NCI-H226 (cell line): ENCODE results near the gene BCAN.

Experiments
- DNase-seq: peaks from one replicate; pipeline ENCODE4 v3.0.0-alpha.2; 2015

BCAN gene

GRCh38 chr1:156681196-156681960 lies 39.5 kb downstream of the BCAN start:
- DNase-seq: no peak

- DNase-seq: no peak
These were observed 40.4 kb downstream of the BCAN start for GRCh38 chr1:156682166-156682890.

GRCh38 chr1:156684227-156684782 lies 42.4 kb downstream of the BCAN start:
- DNase-seq: peak; percentile 93

- DNase-seq: peak; percentile 85
These were observed 47.4 kb downstream of the BCAN start for GRCh38 chr1:156689035-156689952.

- peak; percentile 64 for DNase-seq
These were observed 48.2 kb downstream of the BCAN start for GRCh38 chr1:156689953-156690674.

- DNase-seq: no peak
These were observed 48.7 kb downstream of the BCAN start for GRCh38 chr1:156690675-156691036.

GRCh38 chr1:156691191-156691590 lies 49.3 kb downstream of the BCAN start:
- DNase-seq: no peak

GRCh38 chr1:156691665-156692440 lies 49.9 kb downstream of the BCAN start:
- DNase-seq: peak; percentile 63

GRCh38 chr1:156692441-156692924 lies 50.6 kb downstream of the BCAN start:
- DNase-seq: no peak

GRCh38 chr1:156692925-156693847 lies 51.3 kb downstream of the BCAN start:
- DNase-seq: no peak

GRCh38 chr1:156693848-156694689 lies 52.2 kb downstream of the BCAN start:
- DNase-seq: no peak

GRCh38 chr1:156694690-156694962 lies 52.7 kb downstream of the BCAN start:
- no peak for DNase-seq

- DNase-seq: no peak
These were observed 54.8 kb downstream of the BCAN start for GRCh38 chr1:156696755-156697154.

- no peak for DNase-seq
These were observed 55.6 kb downstream of the BCAN start for GRCh38 chr1:156697481-156697880.

- no peak for DNase-seq
These were observed 57.1 kb downstream of the BCAN start for GRCh38 chr1:156698995-156699394.

- no peak for DNase-seq
These were observed 59.0 kb downstream of the BCAN start for GRCh38 chr1:156700736-156701531.

GRCh38 chr1:156703336-156703735 lies 61.4 kb downstream of the BCAN start:
- DNase-seq: no peak

- DNase-seq: no peak
These were observed 61.8 kb downstream of the BCAN start for GRCh38 chr1:156703741-156704140.
